GM23338 (cell line): Measurements from ENCODE around the gene DIP2C. TPM values are rescaled to one million over a fixed set of nuclear protein-coding genes. Genes with fewer than 3 reads are reported as not detected.

Source experiments
- ATAC-seq: fragments of 200-7000 bp; cut with Tn5 transposase; 3 replicates; pipeline ENCODE4 v1.9.1; 2020
- DNase-seq: peaks from one replicate; pipeline ENCODE4 v3.0.0-alpha.2; 2015; ENCODE audit warnings: low spot score
- H2AFZ ChIP-seq: fragments of 200-600 bp; sonication (generic); 2 replicates; pipeline ENCODE4 v1.8.0; 2016; ENCODE audit warnings: antibody characterized with exemption, mild to moderate bottlenecking, moderate library complexity
- H3F3A ChIP-seq: fragments of 200-600 bp; sonication (generic); replicated peaks from 2 replicates; pipeline ENCODE4 v1.8.0; 2017; ENCODE audit warnings: antibody characterized with exemption, mixed run types, low read depth
- H3K27ac ChIP-seq: fragments of 200-600 bp; sonication (generic); 2 replicates; pipeline ENCODE4 v1.6.1; 2016; ENCODE audit warnings: low read depth
- H3K27me3 ChIP-seq: fragments of 200-600 bp; sonication (generic); 2 replicates; pipeline ENCODE4 v1.8.0; 2016; ENCODE audit warnings: mild to moderate bottlenecking, mixed run types, moderate library complexity; ENCODE audit not compliant: insufficient read depth
- H3K36me3 ChIP-seq: fragments of 200-600 bp; sonication (generic); 2 replicates; pipeline ENCODE4 v1.8.0; 2016; ENCODE audit warnings: mild to moderate bottlenecking; ENCODE audit not compliant: insufficient read depth
- H3K4me1 ChIP-seq: fragments of 200-600 bp; sonication (generic); 2 replicates; pipeline ENCODE4 v1.8.0; 2016; ENCODE audit warnings: mild to moderate bottlenecking, moderate library complexity; ENCODE audit not compliant: insufficient read depth
- H3K4me2 ChIP-seq: fragments of 200-600 bp; sonication (generic); 2 replicates; pipeline ENCODE4 v1.7.1; 2017; ENCODE audit warnings: mixed run types
- H3K4me3 ChIP-seq: fragments of 200-600 bp; sonication (generic); 2 replicates; pipeline ENCODE4 v1.6.1; 2016; ENCODE audit warnings: mixed run types
- H3K79me2 ChIP-seq: fragments of 200-600 bp; sonication (generic); replicated peaks from 2 replicates; pipeline ENCODE4 v1.8.0; 2017; ENCODE audit warnings: mild to moderate bottlenecking; ENCODE audit not compliant: insufficient read depth
- H3K9me2 ChIP-seq: fragments of 200-600 bp; sonication (generic); 2 replicates; pipeline ENCODE4 v1.8.0; 2017; ENCODE audit not compliant: insufficient read depth
- H4K20me1 ChIP-seq: fragments of 200-600 bp; sonication (generic); replicated peaks from 2 replicates; pipeline ENCODE4 v1.8.0; 2017; ENCODE audit warnings: mild to moderate bottlenecking; ENCODE audit not compliant: insufficient read depth
- H3K27ac Mint-ChIP-seq: 2 replicates; pipeline ENCODE4 v1.8.0; 2020; ENCODE audit warnings: inconsistent platforms, mild to moderate bottlenecking, moderate library complexity, mixed read lengths
- H3K27me3 Mint-ChIP-seq: 3 replicates; pipeline ENCODE4 v1.8.0; 2022; ENCODE audit warnings: low read depth, mild to moderate bottlenecking, moderate library complexity, mixed read lengths, inconsistent platforms; ENCODE audit not compliant: insufficient read depth, poor library complexity
- H3K36me3 Mint-ChIP-seq: 3 replicates; pipeline ENCODE4 v1.8.0; 2021; ENCODE audit warnings: low read depth, mild to moderate bottlenecking, inconsistent platforms, moderate library complexity, mixed read lengths
- H3K4me1 Mint-ChIP-seq: 3 replicates; pipeline ENCODE4 v1.8.0; 2020; ENCODE audit warnings: mild to moderate bottlenecking, inconsistent platforms, mixed read lengths
- H3K4me3 Mint-ChIP-seq: 3 replicates; pipeline ENCODE4 v1.8.0; 2021; ENCODE audit warnings: moderate library complexity, mild to moderate bottlenecking, inconsistent platforms, mixed read lengths
- H3K9me3 Mint-ChIP-seq: 3 replicates; pipeline ENCODE4 v1.8.0; 2020; ENCODE audit warnings: moderate library complexity, mild to moderate bottlenecking, inconsistent platforms, mixed read lengths
- CREB1 ChIP-seq: fragments of 250-450 bp; sonication (Bioruptor Pico); IDR thresholded peaks from 2 replicates; pipeline ENCODE4 v1.5.0; 2020; ENCODE audit warnings: low read depth, mild to moderate bottlenecking, moderate library complexity
- EZH2 ChIP-seq: fragments of 200-600 bp; sonication (generic); IDR thresholded peaks from one replicate; pipeline ENCODE4 v1.8.0; 2017; ENCODE audit warnings: antibody characterized with exemption, mild to moderate bottlenecking, low read depth; ENCODE audit not compliant: unreplicated experiment
- EZH2phosphoT487 ChIP-seq: fragments of 200-600 bp; sonication (generic); IDR thresholded peaks from one replicate; pipeline ENCODE4 v1.8.1; 2018; ENCODE audit warnings: antibody characterized with exemption; ENCODE audit not compliant: unreplicated experiment
- JUNB ChIP-seq: IDR thresholded peaks from one replicate; pipeline ENCODE4 v1.6.1; 2016; ENCODE audit warnings: antibody characterized with exemption; ENCODE audit not compliant: unreplicated experiment
- NANOG ChIP-seq: IDR thresholded peaks from 2 replicates; pipeline ENCODE4 v1.6.1; 2016; ENCODE audit warnings: antibody characterized with exemption, borderline replicate concordance
- POLR2AphosphoS5 ChIP-seq: IDR thresholded peaks from 2 replicates; pipeline ENCODE4 v1.6.1; 2016; ENCODE audit warnings: antibody characterized with exemption, low read depth
- STAT1 ChIP-seq: IDR thresholded peaks from one replicate; pipeline ENCODE4 v1.6.1; 2016; ENCODE audit warnings: antibody characterized with exemption; ENCODE audit not compliant: unreplicated experiment
- ZNF114 ChIP-seq: fragments of 250-450 bp; sonication (Bioruptor Pico); IDR thresholded peaks from 2 replicates; pipeline ENCODE4 v1.5.0; 2020; ENCODE audit warnings: mild to moderate bottlenecking, moderate library complexity
- ZNF331 ChIP-seq: fragments of 250-450 bp; sonication (Bioruptor Pico); IDR thresholded peaks from 2 replicates; pipeline ENCODE4 v1.5.0; 2020; ENCODE audit warnings: low read depth, mild to moderate bottlenecking, moderate library complexity
- polyA plus RNA-seq: library from polyadenylated mRNA; unstranded; fragments of >200 nt; fragmentation: Nextera tagmentation; extraction: Ambion mirVana; gene quantifications from 2 replicates; pipeline ENCODE4 v1.2.1, GENCODE V29; 2016
- total RNA-seq: library from RNA; depleted of rRNA; stranded (reverse); fragments of >200 nt; shearing (Covaris generic); gene quantifications from 2 replicates; pipeline ENCODE4 v1.2.3, GENCODE V29; 2014
- TF ChIP-seq, protein P1 (sequence below): fragments of 250-450 bp; sonication (Bioruptor Pico); IDR thresholded peaks from 2 replicates; pipeline ENCODE4 v1.5.0; 2020; ENCODE audit warnings: mild to moderate bottlenecking, moderate library complexity
- TF ChIP-seq, protein P2 (sequence below), 2 experiments: fragments of 200-600 bp in 1 of 2; sonication (generic) in 1 of 2; conservative IDR thresholded peaks; 2 replicates each; pipeline versions ENCODE4 v1.5.1 to v1.6.1; 2016 to 2017; ENCODE audit warnings: antibody characterized with exemption in 2 of 2, low read depth in 2 of 2, mild to moderate bottlenecking in 2 of 2, moderate library complexity in 1 of 2
- TF ChIP-seq, protein P3 (sequence below): IDR thresholded peaks from 2 replicates; pipeline ENCODE4 v1.6.1; 2016; ENCODE audit warnings: antibody characterized with exemption
- TF ChIP-seq, protein P4 (sequence below): IDR thresholded peaks from one replicate; pipeline ENCODE4 v1.6.1; 2018; ENCODE audit warnings: antibody characterized with exemption; ENCODE audit not compliant: unreplicated experiment

DIP2C gene
- total and polyA plus RNA-seq, 2 experiments from 2014 or later = 5.1 to 7.7 TPM

DNA sequence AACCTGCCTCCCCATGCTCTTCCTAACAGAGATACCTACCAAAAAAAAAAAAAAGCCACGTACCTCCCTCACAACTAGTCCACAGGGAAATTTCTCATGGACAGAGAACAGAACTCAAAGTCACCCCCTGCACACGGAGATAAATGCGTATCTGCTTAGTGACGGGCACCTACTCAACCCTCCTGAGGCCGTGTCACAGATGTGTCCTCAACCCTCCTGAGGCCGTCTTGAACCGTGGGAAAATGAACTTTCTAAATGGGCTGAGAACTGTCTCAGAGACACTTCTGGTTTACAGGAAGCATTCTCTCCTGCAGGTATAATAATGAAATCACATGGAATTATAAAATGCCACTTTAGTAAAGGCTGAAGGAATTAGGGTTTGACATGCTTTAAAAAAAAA, 155.9 kb downstream of the DIP2C start:
- Histone ChIP-seq H3K36me3 (no peaks in the 10 kb centered on the region), H3K4me1 (no peaks in the 10 kb centered on the region), H3K4me3 (no peak overlapping the region), H3K4me2 (no peak overlapping the region), H2AFZ (no peak overlapping the region), H3K79me2 (0 out of 2 replicates have a peak, but pooled peaks cover 3% of the 10 kb centered on the region), H3K27me3 (no peaks in the 10 kb centered on the region), H4K20me1 (no peaks in the 10 kb centered on the region; the same call in 1 of the 2 replicates), H3F3A (no peaks in the 10 kb centered on the region), H3K27ac (no peak overlapping the region), H3K9me2 (no peaks in the 10 kb centered on the region)
- ATAC-seq (no peak), DNase-seq (no peak)
- no peak for TF ChIP-seq STAT1
- TF ChIP-seq EZH2 = no peak
- no peak for TF ChIP-seq CREB1
- TF ChIP-seq JUNB = no peak
- no peak for TF ChIP-seq EZH2phosphoT487
- TF ChIP-seq, protein P1, sequence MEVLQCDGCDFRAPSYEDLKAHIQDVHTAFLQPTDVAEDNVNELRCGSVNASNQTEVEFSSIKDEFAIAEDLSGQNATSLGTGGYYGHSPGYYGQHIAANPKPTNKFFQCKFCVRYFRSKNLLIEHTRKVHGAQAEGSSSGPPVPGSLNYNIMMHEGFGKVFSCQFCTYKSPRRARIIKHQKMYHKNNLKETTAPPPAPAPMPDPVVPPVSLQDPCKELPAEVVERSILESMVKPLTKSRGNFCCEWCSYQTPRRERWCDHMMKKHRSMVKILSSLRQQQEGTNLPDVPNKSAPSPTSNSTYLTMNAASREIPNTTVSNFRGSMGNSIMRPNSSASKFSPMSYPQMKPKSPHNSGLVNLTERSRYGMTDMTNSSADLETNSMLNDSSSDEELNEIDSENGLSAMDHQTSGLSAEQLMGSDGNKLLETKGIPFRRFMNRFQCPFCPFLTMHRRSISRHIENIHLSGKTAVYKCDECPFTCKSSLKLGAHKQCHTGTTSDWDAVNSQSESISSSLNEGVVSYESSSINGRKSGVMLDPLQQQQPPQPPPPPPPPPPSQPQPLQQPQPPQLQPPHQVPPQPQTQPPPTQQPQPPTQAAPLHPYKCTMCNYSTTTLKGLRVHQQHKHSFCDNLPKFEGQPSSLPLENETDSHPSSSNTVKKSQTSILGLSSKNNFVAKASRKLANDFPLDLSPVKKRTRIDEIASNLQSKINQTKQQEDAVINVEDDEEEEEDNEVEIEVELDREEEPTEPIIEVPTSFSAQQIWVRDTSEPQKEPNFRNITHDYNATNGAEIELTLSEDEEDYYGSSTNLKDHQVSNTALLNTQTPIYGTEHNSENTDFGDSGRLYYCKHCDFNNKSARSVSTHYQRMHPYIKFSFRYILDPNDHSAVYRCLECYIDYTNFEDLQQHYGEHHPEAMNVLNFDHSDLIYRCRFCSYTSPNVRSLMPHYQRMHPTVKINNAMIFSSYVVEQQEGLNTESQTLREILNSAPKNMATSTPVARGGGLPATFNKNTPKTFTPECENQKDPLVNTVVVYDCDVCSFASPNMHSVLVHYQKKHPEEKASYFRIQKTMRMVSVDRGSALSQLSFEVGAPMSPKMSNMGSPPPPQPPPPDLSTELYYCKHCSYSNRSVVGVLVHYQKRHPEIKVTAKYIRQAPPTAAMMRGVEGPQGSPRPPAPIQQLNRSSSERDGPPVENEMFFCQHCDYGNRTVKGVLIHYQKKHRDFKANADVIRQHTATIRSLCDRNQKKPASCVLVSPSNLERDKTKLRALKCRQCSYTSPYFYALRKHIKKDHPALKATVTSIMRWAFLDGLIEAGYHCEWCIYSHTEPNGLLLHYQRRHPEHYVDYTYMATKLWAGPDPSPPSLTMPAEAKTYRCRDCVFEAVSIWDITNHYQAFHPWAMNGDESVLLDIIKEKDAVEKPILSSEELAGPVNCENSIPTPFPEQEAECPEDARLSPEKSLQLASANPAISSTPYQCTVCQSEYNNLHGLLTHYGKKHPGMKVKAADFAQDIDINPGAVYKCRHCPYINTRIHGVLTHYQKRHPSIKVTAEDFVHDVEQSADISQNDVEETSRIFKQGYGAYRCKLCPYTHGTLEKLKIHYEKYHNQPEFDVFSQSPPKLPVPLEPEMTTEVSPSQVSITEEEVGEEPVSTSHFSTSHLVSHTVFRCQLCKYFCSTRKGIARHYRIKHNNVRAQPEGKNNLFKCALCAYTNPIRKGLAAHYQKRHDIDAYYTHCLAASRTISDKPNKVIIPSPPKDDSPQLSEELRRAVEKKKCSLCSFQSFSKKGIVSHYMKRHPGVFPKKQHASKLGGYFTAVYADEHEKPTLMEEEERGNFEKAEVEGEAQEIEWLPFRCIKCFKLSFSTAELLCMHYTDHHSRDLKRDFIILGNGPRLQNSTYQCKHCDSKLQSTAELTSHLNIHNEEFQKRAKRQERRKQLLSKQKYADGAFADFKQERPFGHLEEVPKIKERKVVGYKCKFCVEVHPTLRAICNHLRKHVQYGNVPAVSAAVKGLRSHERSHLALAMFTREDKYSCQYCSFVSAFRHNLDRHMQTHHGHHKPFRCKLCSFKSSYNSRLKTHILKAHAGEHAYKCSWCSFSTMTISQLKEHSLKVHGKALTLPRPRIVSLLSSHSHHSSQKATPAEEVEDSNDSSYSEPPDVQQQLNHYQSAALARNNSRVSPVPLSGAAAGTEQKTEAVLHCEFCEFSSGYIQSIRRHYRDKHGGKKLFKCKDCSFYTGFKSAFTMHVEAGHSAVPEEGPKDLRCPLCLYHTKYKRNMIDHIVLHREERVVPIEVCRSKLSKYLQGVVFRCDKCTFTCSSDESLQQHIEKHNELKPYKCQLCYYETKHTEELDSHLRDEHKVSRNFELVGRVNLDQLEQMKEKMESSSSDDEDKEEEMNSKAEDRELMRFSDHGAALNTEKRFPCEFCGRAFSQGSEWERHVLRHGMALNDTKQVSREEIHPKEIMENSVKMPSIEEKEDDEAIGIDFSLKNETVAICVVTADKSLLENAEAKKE (CRISPR knock-in tag) = no peak
- TF ChIP-seq, protein P2, sequence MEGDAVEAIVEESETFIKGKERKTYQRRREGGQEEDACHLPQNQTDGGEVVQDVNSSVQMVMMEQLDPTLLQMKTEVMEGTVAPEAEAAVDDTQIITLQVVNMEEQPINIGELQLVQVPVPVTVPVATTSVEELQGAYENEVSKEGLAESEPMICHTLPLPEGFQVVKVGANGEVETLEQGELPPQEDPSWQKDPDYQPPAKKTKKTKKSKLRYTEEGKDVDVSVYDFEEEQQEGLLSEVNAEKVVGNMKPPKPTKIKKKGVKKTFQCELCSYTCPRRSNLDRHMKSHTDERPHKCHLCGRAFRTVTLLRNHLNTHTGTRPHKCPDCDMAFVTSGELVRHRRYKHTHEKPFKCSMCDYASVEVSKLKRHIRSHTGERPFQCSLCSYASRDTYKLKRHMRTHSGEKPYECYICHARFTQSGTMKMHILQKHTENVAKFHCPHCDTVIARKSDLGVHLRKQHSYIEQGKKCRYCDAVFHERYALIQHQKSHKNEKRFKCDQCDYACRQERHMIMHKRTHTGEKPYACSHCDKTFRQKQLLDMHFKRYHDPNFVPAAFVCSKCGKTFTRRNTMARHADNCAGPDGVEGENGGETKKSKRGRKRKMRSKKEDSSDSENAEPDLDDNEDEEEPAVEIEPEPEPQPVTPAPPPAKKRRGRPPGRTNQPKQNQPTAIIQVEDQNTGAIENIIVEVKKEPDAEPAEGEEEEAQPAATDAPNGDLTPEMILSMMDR (conservative IDR thresholded peaks at IDR 0.05; ENCODE audit: low read depth in 2 of 2) = no peak
- TF ChIP-seq POLR2AphosphoS5 = no peak
- no peak for TF ChIP-seq ZNF114 (CRISPR knock-in tag)
- no peak for TF ChIP-seq NANOG
- TF ChIP-seq ZNF331 (CRISPR knock-in tag) = no peak
- TF ChIP-seq, protein P3, sequence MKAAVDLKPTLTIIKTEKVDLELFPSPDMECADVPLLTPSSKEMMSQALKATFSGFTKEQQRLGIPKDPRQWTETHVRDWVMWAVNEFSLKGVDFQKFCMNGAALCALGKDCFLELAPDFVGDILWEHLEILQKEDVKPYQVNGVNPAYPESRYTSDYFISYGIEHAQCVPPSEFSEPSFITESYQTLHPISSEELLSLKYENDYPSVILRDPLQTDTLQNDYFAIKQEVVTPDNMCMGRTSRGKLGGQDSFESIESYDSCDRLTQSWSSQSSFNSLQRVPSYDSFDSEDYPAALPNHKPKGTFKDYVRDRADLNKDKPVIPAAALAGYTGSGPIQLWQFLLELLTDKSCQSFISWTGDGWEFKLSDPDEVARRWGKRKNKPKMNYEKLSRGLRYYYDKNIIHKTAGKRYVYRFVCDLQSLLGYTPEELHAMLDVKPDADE = no peak
- TF ChIP-seq, protein P4, sequence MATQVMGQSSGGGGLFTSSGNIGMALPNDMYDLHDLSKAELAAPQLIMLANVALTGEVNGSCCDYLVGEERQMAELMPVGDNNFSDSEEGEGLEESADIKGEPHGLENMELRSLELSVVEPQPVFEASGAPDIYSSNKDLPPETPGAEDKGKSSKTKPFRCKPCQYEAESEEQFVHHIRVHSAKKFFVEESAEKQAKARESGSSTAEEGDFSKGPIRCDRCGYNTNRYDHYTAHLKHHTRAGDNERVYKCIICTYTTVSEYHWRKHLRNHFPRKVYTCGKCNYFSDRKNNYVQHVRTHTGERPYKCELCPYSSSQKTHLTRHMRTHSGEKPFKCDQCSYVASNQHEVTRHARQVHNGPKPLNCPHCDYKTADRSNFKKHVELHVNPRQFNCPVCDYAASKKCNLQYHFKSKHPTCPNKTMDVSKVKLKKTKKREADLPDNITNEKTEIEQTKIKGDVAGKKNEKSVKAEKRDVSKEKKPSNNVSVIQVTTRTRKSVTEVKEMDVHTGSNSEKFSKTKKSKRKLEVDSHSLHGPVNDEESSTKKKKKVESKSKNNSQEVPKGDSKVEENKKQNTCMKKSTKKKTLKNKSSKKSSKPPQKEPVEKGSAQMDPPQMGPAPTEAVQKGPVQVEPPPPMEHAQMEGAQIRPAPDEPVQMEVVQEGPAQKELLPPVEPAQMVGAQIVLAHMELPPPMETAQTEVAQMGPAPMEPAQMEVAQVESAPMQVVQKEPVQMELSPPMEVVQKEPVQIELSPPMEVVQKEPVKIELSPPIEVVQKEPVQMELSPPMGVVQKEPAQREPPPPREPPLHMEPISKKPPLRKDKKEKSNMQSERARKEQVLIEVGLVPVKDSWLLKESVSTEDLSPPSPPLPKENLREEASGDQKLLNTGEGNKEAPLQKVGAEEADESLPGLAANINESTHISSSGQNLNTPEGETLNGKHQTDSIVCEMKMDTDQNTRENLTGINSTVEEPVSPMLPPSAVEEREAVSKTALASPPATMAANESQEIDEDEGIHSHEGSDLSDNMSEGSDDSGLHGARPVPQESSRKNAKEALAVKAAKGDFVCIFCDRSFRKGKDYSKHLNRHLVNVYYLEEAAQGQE = no peak
- no peaks in the 10 kb centered on the region for H3K36me3 Mint-ChIP-seq
- no peak overlapping the region for H3K4me3 Mint-ChIP-seq
- no peak overlapping the region for H3K27ac Mint-ChIP-seq
- H3K9me3 Mint-ChIP-seq = no peaks in the 10 kb centered on the region
- peaks cover 7% of the 10 kb centered on the region for H3K27me3 Mint-ChIP-seq
- H3K4me1 Mint-ChIP-seq = peaks cover 11% of the 10 kb centered on the region
